OCI-LY1 (cell line): ENCODE results near the gene HAS3.
A peak's percentile ranks its signal among the peaks of the same experiment; 100 is the strongest.

ENCODE experiments used
- EZH2 ChIP-seq: fragments of 200-600 bp; sonication (generic), shearing (Covaris generic); IDR thresholded peaks from 2 replicates; pipeline ENCODE4 v1.8.0; 2017; ENCODE audit warnings: borderline replicate concordance, mixed run types, mild to moderate bottlenecking, antibody characterized with exemption, low read length, moderate library complexity, mixed read lengths
- TF ChIP-seq, protein P1 (sequence below): fragments of 200-600 bp; sonication (generic), shearing (Covaris generic); IDR thresholded peaks from 2 replicates; pipeline ENCODE4 v1.5.1; 2017; ENCODE audit warnings: mild to moderate bottlenecking, antibody characterized with exemption, low read length, moderate library complexity, mixed read lengths

DNA sequence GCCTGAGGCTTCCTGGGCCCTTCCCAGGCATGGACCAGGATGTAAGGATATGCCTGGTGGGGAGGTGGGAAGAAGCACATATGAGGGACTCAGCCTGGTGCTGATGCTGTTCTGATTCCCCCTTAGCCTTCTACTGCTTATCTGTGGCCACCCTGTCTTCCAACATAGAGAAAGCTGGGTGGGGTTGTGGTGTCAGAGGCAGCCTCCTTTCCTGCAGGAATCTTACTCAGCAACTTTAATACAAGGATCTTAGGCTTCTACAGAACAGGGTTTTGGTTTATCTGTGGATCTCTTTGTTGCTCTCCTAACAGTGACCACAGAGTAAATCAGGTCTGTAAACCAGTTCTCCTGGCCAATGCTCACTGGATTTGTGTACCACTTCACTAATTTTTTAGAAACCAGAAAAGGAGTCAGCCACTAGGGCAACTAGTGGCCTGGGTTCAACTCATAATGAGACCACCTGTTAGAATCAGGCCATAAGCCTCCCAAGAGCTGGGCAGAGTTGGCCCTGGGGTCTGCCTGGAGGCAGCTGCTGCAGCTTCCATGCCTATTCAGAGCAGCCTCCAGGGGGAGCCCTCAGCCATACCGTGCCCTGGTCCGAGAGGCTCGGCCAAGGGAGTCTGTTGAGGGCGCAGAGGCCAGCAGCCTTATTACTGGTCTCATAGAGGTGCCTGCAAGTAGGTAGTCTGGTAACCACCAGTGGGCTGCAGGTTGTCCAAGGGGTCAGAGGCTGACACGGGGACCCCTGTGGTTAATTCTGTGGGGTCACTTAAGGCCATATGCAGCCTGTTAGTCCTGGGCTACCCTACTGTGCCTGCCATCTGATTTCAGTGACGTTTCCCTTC, 7.1 kb downstream of the HAS3 start:
- TF ChIP-seq, protein P1, sequence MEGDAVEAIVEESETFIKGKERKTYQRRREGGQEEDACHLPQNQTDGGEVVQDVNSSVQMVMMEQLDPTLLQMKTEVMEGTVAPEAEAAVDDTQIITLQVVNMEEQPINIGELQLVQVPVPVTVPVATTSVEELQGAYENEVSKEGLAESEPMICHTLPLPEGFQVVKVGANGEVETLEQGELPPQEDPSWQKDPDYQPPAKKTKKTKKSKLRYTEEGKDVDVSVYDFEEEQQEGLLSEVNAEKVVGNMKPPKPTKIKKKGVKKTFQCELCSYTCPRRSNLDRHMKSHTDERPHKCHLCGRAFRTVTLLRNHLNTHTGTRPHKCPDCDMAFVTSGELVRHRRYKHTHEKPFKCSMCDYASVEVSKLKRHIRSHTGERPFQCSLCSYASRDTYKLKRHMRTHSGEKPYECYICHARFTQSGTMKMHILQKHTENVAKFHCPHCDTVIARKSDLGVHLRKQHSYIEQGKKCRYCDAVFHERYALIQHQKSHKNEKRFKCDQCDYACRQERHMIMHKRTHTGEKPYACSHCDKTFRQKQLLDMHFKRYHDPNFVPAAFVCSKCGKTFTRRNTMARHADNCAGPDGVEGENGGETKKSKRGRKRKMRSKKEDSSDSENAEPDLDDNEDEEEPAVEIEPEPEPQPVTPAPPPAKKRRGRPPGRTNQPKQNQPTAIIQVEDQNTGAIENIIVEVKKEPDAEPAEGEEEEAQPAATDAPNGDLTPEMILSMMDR, result peak; percentile 84
- no peak for TF ChIP-seq EZH2
